Embryonic facial prominence (tissue), 1 donor: ENCODE measurements around the gene FAM124A.

ENCODE experiments used
- DNase-seq: peaks from one replicate; pipeline ENCODE4 v3.0.0-alpha.2; 2016; ENCODE audit errors: extremely low spot score

The FAM124A gene

GRCh38 chr13:51241720-51242119, 19.5 kb downstream of the FAM124A start:
- no peak for DNase-seq

- no peak for DNase-seq
Observed at GRCh38 chr13:51243227-51243626, 21.0 kb downstream of the FAM124A start.

- DNase-seq: no peak
Observed at GRCh38 chr13:51243832-51244231, 21.6 kb downstream of the FAM124A start.

GRCh38 chr13:51244637-51245405, 22.6 kb downstream of the FAM124A start:
- no peak for DNase-seq

- no peak for DNase-seq
Observed at GRCh38 chr13:51245583-51245982, 23.4 kb downstream of the FAM124A start.

GRCh38 chr13:51246025-51246417, 23.8 kb downstream of the FAM124A start:
- DNase-seq: no peak

GRCh38 chr13:51246418-51247277, 24.4 kb downstream of the FAM124A start:
- DNase-seq: no peak

GRCh38 chr13:51249255-51249654, 27.1 kb downstream of the FAM124A start:
- no peak for DNase-seq

GRCh38 chr13:51249770-51250741, 27.9 kb downstream of the FAM124A start:
- DNase-seq: no peak

GRCh38 chr13:51251480-51251879, 29.3 kb downstream of the FAM124A start:
- DNase-seq: no peak

GRCh38 chr13:51252954-51253532, 30.8 kb downstream of the FAM124A start:
- no peak for DNase-seq

GRCh38 chr13:51255556-51255955, 33.4 kb downstream of the FAM124A start:
- DNase-seq: no peak

- no peak for DNase-seq
Observed at GRCh38 chr13:51257187-51257586, 35.0 kb downstream of the FAM124A start.

GRCh38 chr13:51258612-51259548, 36.7 kb downstream of the FAM124A start:
- no peak for DNase-seq

- DNase-seq: no peak
Observed at GRCh38 chr13:51260154-51260553, 38.0 kb downstream of the FAM124A start.

- no peak for DNase-seq
Observed at GRCh38 chr13:51261610-51262249, 39.5 kb downstream of the FAM124A start.

- no peak for DNase-seq
Observed at GRCh38 chr13:51262501-51263211, 40.5 kb downstream of the FAM124A start.

GRCh38 chr13:51266642-51267041, 44.4 kb downstream of the FAM124A start:
- no peak for DNase-seq

- no peak for DNase-seq
Observed at GRCh38 chr13:51267622-51268021, 45.4 kb downstream of the FAM124A start.
